ENCODE measurements around the gene ULBP2. TPM values are rescaled to one million over a fixed set of nuclear protein-coding genes. Genes with fewer than 3 reads are reported as not detected.
"Not testable (repeated sequence)": the region's sequence is repeated elsewhere in the genome, so short reads cannot be mapped to it uniquely, and the experiment has no call there.

Gene ULBP2
- total RNA-seq, 1 experiment from 2014 or later = 2.9 TPM

- TF ChIP-seq EZH2 (IDR thresholded peaks at IDR 0.05; ENCODE audit: low read depth) (no peak), CTCF (conservative IDR thresholded peaks at IDR 0.05) (no peak)
- Histone ChIP-seq H3K9me3 (ENCODE audit: insufficient read depth, low read depth) (no peaks in the 10 kb centered on the region), H3K27me3 (ENCODE audit: insufficient read depth, low read depth) (no peaks in the 10 kb centered on the region), H3K36me3 (ENCODE audit: low read depth) (no peaks in the 10 kb centered on the region), H3K4me1 (replicated peaks; ENCODE audit: insufficient read depth) (no peaks in the 10 kb centered on the region), H3K4me3 (no peak overlapping the region), H3K27ac (no peak overlapping the region), H3K9me2 (ENCODE audit: insufficient read depth) (no peaks in the 10 kb centered on the region), H2AFZ (no peak overlapping the region), H3K79me2 (ENCODE audit: low read depth) (no peaks in the 10 kb centered on the region), H3F3A (ENCODE audit: insufficient read depth, low read depth) (no peaks in the 10 kb centered on the region), H3K4me2 (no peak overlapping the region), H4K20me1 (ENCODE audit: insufficient read depth) (no peaks in the 10 kb centered on the region)
- POLR2A ChIA-PET (ENCODE audit: unreplicated experiment) = no interaction called here
- intact Hi-C loops (cut with micrococcal nuclease; ENCODE audit: unreplicated experiment) = loop anchor here (2.0 kb wide), 1 partner anchor 49 kb away; no protein-coding TSS in a partner anchor
- no TSS peak for BruUV-seq (replicated peaks)
- CTCF ChIA-PET = no interaction called here
- no peak for DNase-seq
Observed at GRCh38 chr6:149917679-149918078, 24.1 kb upstream of the ULBP2 start.

GRCh38 chr6:149918151-149918905 lies 23.5 kb upstream of the ULBP2 start:
- Histone ChIP-seq H3K36me3 (ENCODE audit: low read depth) (no peaks in the 10 kb centered on the region), H3K79me2 (ENCODE audit: low read depth) (no peaks in the 10 kb centered on the region), H2AFZ (no peak overlapping the region), H3K4me1 (replicated peaks; ENCODE audit: insufficient read depth) (no peaks in the 10 kb centered on the region; the same call in 1 of the 2 replicates), H3K4me3 (no peak overlapping the region), H3K9me2 (ENCODE audit: insufficient read depth) (no peaks in the 10 kb centered on the region), H3K27me3 (ENCODE audit: insufficient read depth, low read depth) (no peaks in the 10 kb centered on the region), H3F3A (ENCODE audit: insufficient read depth, low read depth) (no peaks in the 10 kb centered on the region), H3K27ac (no peak overlapping the region), H3K4me2 (no peak overlapping the region), H4K20me1 (ENCODE audit: insufficient read depth) (no peaks in the 10 kb centered on the region), H3K9me3 (ENCODE audit: insufficient read depth, low read depth) (no peaks in the 10 kb centered on the region)
- ChIA-PET POLR2A (ENCODE audit: unreplicated experiment) (no interaction called here), CTCF (no interaction called here)
- TF ChIP-seq EZH2 (IDR thresholded peaks at IDR 0.05; ENCODE audit: low read depth) (no peak), CTCF (conservative IDR thresholded peaks at IDR 0.05) (no peak)
- intact Hi-C loops (cut with micrococcal nuclease; ENCODE audit: unreplicated experiment) = no loop called here
- DNase-seq = no peak
- no TSS peak for BruUV-seq (replicated peaks)

- H3K36me3 ChIP-seq (ENCODE audit: low read depth); CTCF ChIA-PET; POLR2A ChIA-PET (ENCODE audit: unreplicated experiment); H3K27me3 ChIP-seq (ENCODE audit: insufficient read depth, low read depth); H3K4me3 ChIP-seq; H3K4me1 ChIP-seq (replicated peaks; ENCODE audit: insufficient read depth); DNase-seq; H3K9me2 ChIP-seq (ENCODE audit: insufficient read depth); H2AFZ ChIP-seq; intact Hi-C loops (cut with micrococcal nuclease; ENCODE audit: unreplicated experiment); H3F3A ChIP-seq (ENCODE audit: insufficient read depth, low read depth); BruUV-seq (replicated peaks); H3K4me2 ChIP-seq; H4K20me1 ChIP-seq (ENCODE audit: insufficient read depth); H3K27ac ChIP-seq; H3K9me3 ChIP-seq (ENCODE audit: insufficient read depth, low read depth); H3K79me2 ChIP-seq (ENCODE audit: low read depth): not testable (repeated sequence)
Observed at GRCh38 chr6:149919126-149919833, 22.5 kb upstream of the ULBP2 start.

All from PC-9 (cell line).